IPS-NIHi7 (cell line): Measurements from ENCODE around the gene AMER3.

Experiments
- DNase-seq: peaks from one replicate; pipeline ENCODE4 v3.0.0; 2012; ENCODE audit warnings: mixed read lengths; ENCODE audit errors: extremely low spot score

The AMER3 gene

GRCh38 chr2:130785466-130786055 lies 30.2 kb downstream of the AMER3 start:
- no peak for DNase-seq

- no peak for DNase-seq
Measured at GRCh38 chr2:130786076-130786475, 30.7 kb downstream of the AMER3 start.

DNA sequence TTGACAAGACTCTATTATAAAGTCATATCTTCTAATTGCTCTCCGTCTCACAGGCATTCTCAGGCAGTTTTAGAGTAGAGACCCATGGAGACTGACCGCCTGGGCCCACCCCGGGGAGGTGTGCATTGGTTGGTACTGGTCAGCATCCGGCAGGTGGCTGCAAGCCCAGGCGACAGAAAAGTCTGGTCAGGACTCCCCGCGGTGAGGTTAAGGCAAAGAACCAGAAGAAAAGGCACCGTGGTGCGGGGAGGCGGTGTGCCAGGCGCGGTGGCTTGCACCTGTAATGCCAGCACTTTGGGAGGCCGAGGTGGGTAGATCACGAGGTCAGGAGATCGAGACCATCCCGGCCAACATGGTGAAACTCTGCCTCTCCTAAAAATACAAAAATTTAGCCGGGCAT lies 32.5 kb downstream of the AMER3 start:
- DNase-seq, result no peak

- no peak for DNase-seq
Measured at GRCh38 chr2:130790312-130790711, 35.0 kb downstream of the AMER3 start.

DNA sequence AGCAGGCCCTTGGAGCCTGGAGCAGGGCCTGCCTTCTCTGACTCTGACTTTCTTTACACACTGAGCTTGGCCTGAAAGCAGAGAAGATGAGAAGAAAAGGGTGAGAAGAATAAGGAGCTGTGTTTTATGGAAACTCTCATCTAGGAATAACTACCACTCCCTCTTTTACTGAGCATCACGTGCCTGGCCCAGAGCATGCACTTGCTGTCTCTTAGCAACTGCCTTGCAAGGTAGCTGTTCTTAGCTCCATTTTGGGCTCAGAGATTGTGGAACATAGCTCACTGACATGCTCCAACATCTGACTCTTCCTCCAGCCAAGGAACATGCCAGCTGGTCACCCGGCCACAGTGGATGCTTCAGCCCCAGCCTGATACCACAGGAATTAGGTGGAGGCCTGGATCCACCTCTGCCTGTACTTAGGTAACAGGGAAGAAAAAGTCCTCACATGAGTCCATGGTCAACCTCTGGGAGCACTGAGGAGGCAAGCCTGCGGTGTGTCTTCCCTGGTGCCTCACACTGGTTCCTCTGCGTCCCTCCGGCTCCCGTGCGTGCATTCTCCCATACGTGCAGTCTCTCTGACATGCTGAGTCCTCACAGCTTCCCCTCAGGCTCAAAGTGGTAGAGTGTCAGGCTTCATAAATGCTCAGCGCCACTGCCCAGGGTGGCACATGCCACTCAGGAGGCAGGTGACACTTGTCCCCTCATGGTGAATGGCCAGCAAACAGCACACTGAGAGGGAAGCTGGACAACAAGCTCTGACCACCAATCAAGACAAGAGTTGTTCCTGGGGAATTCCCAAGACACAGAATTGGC lies 35.7 kb downstream of the AMER3 start:
- DNase-seq, result no peak

- DNase-seq, result no peak
Measured at GRCh38 chr2:130791617-130791939, 36.2 kb downstream of the AMER3 start.

- no peak for DNase-seq
Measured at GRCh38 chr2:130795431-130795830, 40.1 kb downstream of the AMER3 start.

- DNase-seq, result peak; percentile 55
Measured at GRCh38 chr2:130796290-130796689, 41.0 kb downstream of the AMER3 start.

GRCh38 chr2:130797493-130798435 lies 42.4 kb downstream of the AMER3 start:
- DNase-seq, result peak; percentile 90

DNA sequence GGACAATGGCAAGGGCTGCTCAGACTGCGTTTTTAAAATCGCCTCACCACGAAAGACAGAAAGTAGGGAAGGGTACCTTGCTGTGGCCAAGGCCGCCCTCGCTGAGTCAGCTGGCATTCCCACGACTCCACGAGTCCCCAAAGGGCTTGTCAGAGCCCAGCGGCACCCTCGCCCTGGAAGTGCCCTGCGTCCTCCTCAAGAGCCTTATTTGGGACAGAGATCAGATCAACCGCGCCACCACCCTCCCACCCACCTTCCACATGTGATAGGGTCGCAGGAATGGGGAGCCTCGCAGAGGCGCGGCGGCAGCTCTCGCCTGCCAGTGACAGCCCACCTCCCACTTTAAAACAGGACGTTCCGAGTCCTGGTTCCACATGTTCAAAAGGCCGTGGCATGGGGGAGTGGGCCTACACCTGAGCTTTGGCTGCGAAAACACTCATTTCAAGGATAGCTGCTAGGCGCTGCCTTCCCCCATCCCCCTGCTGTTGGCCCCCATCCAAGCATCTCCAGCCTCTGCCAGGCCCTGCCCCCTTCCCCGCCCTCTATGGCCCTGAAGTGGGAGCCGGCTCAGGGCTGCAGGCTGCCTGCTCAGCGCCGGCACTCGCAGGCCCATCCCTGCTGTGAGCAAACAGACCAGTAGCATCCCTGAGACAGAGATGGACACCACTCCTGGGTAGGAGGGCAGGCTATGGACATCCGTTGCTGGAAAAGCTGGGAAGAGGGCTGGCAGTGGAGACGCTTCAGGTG lies 43.3 kb downstream of the AMER3 start:
- DNase-seq, result peak; percentile 72

DNA sequence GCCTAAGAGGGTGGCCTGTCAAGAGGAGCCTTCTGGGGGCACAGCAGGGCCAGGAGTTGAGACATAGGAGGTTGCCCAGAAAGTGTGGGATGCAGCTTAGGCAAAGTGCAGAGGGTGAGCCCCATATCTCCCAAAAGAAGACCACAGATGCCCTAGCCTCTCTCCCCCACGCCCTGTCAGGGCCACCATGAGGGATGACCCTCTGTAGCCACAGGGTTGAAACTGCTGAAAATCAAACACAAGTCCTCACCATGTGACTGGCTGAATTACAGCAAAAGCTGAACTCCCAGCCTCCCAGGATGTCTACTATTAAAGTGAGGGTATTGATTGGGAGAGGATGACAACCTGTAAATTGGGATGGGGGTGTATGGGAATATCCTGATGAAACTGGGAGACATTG lies 44.0 kb downstream of the AMER3 start:
- no peak for DNase-seq

GRCh38 chr2:130805613-130806012 lies 50.3 kb downstream of the AMER3 start:
- DNase-seq, result no peak

GRCh38 chr2:130806370-130806769 lies 51.0 kb downstream of the AMER3 start:
- DNase-seq, result no peak

DNA sequence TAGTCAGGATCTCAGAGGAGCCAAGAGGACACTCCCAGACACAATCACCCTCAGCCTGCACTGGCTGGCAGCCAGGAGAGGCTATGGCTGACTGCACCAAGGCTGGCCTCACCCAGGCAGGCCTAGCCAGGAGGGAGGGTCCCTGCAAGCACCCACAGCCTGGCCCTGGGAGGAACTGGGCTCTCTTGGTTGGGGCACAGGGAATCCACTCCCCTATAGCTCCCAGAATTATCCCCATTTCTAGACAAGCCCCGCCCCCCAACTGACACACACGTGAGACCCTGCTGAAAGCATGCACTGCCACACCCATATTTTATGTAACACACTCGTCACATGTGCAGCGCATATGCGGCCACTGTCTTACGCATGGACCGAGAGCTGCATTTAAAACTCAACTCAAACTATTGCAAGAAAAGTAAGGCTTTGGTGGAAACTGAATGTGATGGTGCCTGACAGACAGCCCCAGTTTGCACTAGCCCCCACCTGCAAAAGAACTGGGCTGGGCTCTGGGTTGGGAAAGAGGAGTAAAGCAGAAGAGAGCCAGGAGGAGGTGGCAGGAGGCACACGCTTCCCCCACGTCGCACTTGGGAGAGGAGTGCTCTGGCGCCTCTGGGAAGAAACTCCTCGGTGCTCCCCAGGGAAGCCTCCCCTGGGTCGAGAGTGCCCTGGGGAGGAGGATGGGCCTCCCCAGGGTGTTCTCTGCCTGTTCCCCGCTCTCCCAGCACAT lies 52.5 kb downstream of the AMER3 start:
- no peak for DNase-seq

- DNase-seq, result no peak
Measured at GRCh38 chr2:130808482-130809268, 53.3 kb downstream of the AMER3 start.

DNA sequence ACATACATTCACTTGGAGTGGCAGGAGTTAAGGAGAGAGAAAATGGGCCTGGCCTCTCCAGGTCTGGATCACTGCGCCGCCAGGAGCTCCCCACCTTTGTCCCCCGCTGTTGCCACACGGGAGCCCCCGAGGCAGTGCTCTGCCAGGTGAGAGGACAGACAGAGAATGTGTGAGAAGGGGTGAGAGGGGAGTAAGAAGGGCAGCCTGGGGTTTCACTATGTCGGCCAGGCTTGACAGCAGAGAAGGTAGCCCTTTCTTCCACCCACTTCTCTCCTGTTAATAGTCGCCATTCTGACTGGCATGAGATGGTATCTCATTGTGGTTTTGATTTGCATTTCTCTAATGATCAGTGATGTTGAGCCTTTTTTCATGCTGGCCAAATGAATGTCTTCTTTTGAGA lies 55.1 kb downstream of the AMER3 start:
- no peak for DNase-seq

- DNase-seq, result no peak
Measured at GRCh38 chr2:130813722-130814121, 58.4 kb downstream of the AMER3 start.

DNA sequence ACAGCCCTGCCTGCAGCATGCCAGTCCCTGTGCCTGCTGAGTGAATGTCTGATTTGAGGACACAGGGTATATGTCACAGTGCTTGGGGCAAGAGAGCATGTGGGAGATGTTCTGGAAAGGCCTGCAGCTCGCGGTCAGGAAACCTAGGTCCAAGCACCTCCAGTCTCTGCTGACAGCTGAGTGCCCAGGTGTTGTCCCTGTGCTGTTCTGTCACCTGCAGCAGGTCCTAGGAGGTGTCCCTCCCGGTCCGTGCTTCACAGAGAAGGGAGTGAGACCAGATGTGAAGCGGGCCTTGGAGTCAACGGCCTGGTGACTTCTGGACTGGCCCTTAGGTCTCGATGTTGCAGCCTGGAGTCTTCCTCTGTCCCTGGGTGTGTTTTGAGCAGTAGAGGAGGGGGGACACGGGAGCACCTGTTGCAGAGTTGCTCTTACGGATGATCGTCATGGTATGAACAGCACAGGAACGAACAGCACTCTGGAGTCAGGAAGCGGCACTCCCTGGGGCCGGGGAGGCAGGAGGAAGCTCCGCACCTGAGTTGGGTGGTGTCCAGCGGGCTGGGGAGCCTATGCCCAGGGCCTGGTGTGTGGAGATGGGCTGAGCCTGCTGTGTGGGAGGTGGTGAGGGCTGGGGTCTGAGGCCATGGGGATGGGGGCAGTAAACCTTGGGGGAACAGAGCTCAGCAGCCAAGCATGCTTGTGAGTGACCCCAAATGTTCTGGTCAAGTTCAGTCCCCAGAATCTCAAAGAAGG lies 59.8 kb downstream of the AMER3 start:
- no peak for DNase-seq
